Liver (tissue), 9 donors: ENCODE data around the gene HEPACAM. TPM values are rescaled to one million over a fixed set of nuclear protein-coding genes. Genes with fewer than 3 reads are reported as not detected.

Experiments used
- DNase-seq: peaks from one replicate; pipeline ENCODE4 v3.0.0-alpha.2; 2017; ENCODE audit warnings: low spot score
- H3K27ac ChIP-seq, 2 donors: one replicate each; pipeline ENCODE4 v1.7.0; 2013; ENCODE audit warnings: inconsistent platforms in 2 of 2, low read length in 2 of 2, control low read depth in 1 of 2, low read depth in 1 of 2, mild to moderate bottlenecking in 1 of 2
- H3K27me3 ChIP-seq, 4 donors: one replicate each; pipeline versions ENCODE4 v1.6.1 to v1.7.0; 2013; ENCODE audit warnings: low read length in 3 of 4, inconsistent platforms in 1 of 4, mild to moderate bottlenecking in 1 of 4, moderate library complexity in 1 of 4; ENCODE audit not compliant: control insufficient read depth in 4 of 4, insufficient read depth in 4 of 4
- H3K36me3 ChIP-seq, 4 donors: one replicate each; pipeline versions ENCODE4 v1.6.1 to v1.7.0; 2013; ENCODE audit warnings: low read length in 3 of 4, mild to moderate bottlenecking in 3 of 4, low read depth in 1 of 4, moderate library complexity in 1 of 4; ENCODE audit not compliant: control insufficient read depth in 4 of 4, insufficient read depth in 3 of 4
- H3K4me1 ChIP-seq, 4 donors: one replicate each; pipeline versions ENCODE4 v1.6.1 to v1.7.0; 2013; ENCODE audit warnings: low read length in 3 of 4, mild to moderate bottlenecking in 3 of 4, moderate library complexity in 1 of 4; ENCODE audit not compliant: control insufficient read depth in 4 of 4, insufficient read depth in 4 of 4
- H3K4me3 ChIP-seq, 3 donors: one replicate each; pipeline versions ENCODE4 v1.6.1 to v1.7.0; 2013; ENCODE audit warnings: low read length in 3 of 3, control low read depth in 1 of 3, low read depth in 1 of 3, mild to moderate bottlenecking in 1 of 3
- H3K9ac ChIP-seq, 2 donors: one replicate each; pipeline ENCODE4 v1.7.0; 2013; ENCODE audit warnings: low read length in 2 of 2, mild to moderate bottlenecking in 2 of 2, moderate library complexity in 2 of 2, control low read depth in 1 of 2, low read depth in 1 of 2
- H3K9me3 ChIP-seq, 4 donors: one replicate each; pipeline versions ENCODE4 v1.6.1 to v1.7.0; 2013; ENCODE audit warnings: low read length in 3 of 4; ENCODE audit not compliant: control insufficient read depth in 4 of 4
- FOXA1 ChIP-seq: IDR thresholded peaks from 2 replicates; pipeline ENCODE4 v1.6.1; 2016; ENCODE audit warnings: antibody characterized with exemption
- FOXA2 ChIP-seq: IDR thresholded peaks from 2 replicates; pipeline ENCODE4 v1.6.1; 2016; ENCODE audit warnings: antibody characterized with exemption
- GABPA ChIP-seq, 2 donors: IDR thresholded peaks in 1 of 2; conservative IDR thresholded peaks in 1 of 2; 2 replicates each; pipeline ENCODE4 v1.6.1; 2016; ENCODE audit warnings: antibody characterized with exemption in 2 of 2, mild to moderate bottlenecking in 1 of 2, moderate library complexity in 1 of 2
- HNF4A ChIP-seq, 2 donors: conservative IDR thresholded peaks; 2 replicates each; pipeline ENCODE4 v1.6.1; 2016; ENCODE audit warnings: antibody characterized with exemption in 2 of 2, mild to moderate bottlenecking in 2 of 2
- HNF4G ChIP-seq: IDR thresholded peaks from 2 replicates; pipeline ENCODE4 v1.6.1; 2016; ENCODE audit warnings: antibody characterized with exemption
- NR2F2 ChIP-seq: IDR thresholded peaks from 2 replicates; pipeline ENCODE4 v1.6.1; 2016; ENCODE audit warnings: antibody characterized with exemption
- RAD21 ChIP-seq, 2 donors: IDR thresholded peaks; 2 replicates each; pipeline ENCODE4 v1.6.1; 2016; ENCODE audit warnings: antibody characterized with exemption in 2 of 2, mild to moderate bottlenecking in 2 of 2
- RXRA ChIP-seq, 2 donors: IDR thresholded peaks; 2 replicates each; pipeline ENCODE4 v1.6.1; 2017 to 2018; ENCODE audit warnings: antibody characterized with exemption in 2 of 2, mild to moderate bottlenecking in 1 of 2
- TAF1 ChIP-seq: conservative IDR thresholded peaks from 2 replicates; pipeline ENCODE4 v1.6.1; 2016; ENCODE audit warnings: antibody characterized with exemption, mild to moderate bottlenecking
- WGBS: extraction: QIAGEN DNeasy Blood & Tissue Kit; methylation state at CpG from one replicate; pipeline ENCODE4 v1.1.7; 2013; 5-methylcytosine and 5-hydroxymethylcytosine counted together
- polyA plus RNA-seq, 2 donors: library from polyadenylated mRNA; stranded (reverse) in 1 of 2; unstranded in 1 of 2; fragments of 200-250 nt in 1 of 2; fragments of >200 nt in 1 of 2; fragmentation: Nextera tagmentation in 1 of 2; extraction: Ambion mirVana in 1 of 2; gene quantifications; one replicate each; pipeline versions ENCODE4 v1.2.1 to v1.2.3, GENCODE V29; 2013 to 2015
- total RNA-seq, 2 donors: library from RNA; depleted of rRNA; stranded (reverse); fragments of >200 nt; gene quantifications; one replicate each; pipeline ENCODE4 v1.2.3, GENCODE V29; 2014
- TF ChIP-seq, protein P1 (sequence below): fragments of 150-350 bp; IDR thresholded peaks from 2 replicates; pipeline ENCODE4 v1.5.1; 2017; ENCODE audit warnings: improper control_type of control experiment, low read depth, low read length; ENCODE audit not compliant: missing input control
- TF ChIP-seq, protein P2 (sequence below): IDR thresholded peaks from 2 replicates; pipeline ENCODE4 v1.6.1; 2016; ENCODE audit warnings: antibody characterized with exemption, mild to moderate bottlenecking
- TF ChIP-seq, protein P3 (sequence below): IDR thresholded peaks from 2 replicates; pipeline ENCODE4 v1.6.1; 2016; ENCODE audit warnings: antibody characterized with exemption
- donor health status: healthy.
- donor health status: healthy.
- donor health status: healthy.
- donor health status: healthy.
- donor health status: healthy.

HEPACAM gene
- total and polyA plus RNA-seq, 4 donors = 0.79 to 7.1 (median 3.3) TPM; not detected in 1

DNA sequence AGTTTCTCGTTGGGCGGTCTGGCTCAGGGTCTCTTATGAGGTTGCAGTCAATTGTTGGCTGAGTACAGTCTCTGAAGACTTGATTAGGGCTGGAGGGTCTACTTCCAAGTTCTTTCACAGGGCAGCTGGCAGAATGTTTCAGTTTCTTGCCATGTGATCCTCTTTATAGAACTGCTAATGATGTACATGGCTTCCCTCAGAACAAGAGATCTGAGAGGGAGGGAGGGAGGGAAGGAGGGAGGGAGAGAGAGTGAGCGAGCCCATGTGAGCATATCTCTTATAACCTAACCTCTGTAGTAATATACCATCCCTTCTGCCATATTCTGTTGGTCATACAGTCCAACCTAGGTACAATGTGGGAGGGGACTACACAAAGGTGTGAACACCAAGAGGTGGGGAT is 15.5 kb upstream of the HEPACAM start:
- WGBS = 68% methylated on average over 3 of the region's 3 CpGs
- no peak for TF ChIP-seq GABPA (IDR thresholded peaks at IDR 0.05 in 1 of 2, conservative IDR thresholded peaks at IDR 0.05 in 1 of 2)
- no peak for TF ChIP-seq HNF4A (conservative IDR thresholded peaks at IDR 0.05)
- TF ChIP-seq TAF1 = no peak
- no peaks in the 10 kb centered on the region for H3K9me3 ChIP-seq
- no peaks in the 10 kb centered on the region for H3K36me3 ChIP-seq
- H3K27ac ChIP-seq = no peak overlapping the region
- H3K4me3 ChIP-seq = no peak overlapping the region
- no peak overlapping the region for H3K9ac ChIP-seq
- peaks cover 4 to 14% (median 7%) of the 10 kb centered on the region in 4 donors for H3K4me1 ChIP-seq
- no peak for DNase-seq
- H3K27me3 ChIP-seq = no peaks in the 10 kb centered on the region

DNA sequence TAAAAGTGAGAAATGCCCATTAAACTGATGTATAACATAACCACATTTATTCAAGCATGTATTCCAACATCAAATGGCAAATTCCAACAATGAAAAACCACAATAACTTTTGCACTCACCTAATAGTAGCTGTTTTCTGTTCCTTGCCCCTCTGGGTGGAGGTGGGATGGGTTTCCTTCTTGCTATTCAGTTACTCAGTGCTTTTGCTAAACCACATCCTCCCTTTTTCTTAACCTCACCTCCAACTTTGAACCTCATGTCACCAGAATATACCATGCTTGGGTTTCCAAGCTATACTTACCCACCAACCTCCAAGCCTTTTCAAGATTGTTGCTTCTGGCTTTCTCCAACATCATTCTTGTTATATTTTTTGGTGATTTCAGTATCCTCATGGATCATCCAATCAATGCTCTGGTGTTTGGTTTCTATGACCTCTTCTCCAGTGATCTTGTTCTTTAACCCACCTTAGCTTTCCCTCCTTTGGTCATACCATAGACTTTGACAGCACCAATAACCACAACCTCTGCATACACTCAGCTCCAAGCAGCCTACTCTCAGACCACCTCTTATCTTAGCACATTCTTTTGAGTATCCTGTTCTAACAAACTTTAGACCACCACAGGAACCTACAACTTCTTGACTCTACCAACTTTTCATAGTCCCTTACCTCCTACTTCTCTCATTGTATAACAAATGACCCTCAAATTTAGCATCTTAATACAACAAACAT is 14.9 kb upstream of the HEPACAM start:
- Histone ChIP-seq H3K4me3 (no peak overlapping the region), H3K36me3 (no peaks in the 10 kb centered on the region), H3K27me3 (no peaks in the 10 kb centered on the region), H3K9ac (no peak overlapping the region), H3K27ac (no peak overlapping the region), H3K4me1 (peaks cover 4 to 14% (median 7%) of the 10 kb centered on the region in 4 donors), H3K9me3 (no peaks in the 10 kb centered on the region)
- no peak for DNase-seq
- no peak for TF ChIP-seq TAF1
- no peak for TF ChIP-seq FOXA2
- no peak for TF ChIP-seq NR2F2
- TF ChIP-seq FOXA1 = no peak
- no peak for TF ChIP-seq RAD21 (IDR thresholded peaks at IDR 0.05)

DNA sequence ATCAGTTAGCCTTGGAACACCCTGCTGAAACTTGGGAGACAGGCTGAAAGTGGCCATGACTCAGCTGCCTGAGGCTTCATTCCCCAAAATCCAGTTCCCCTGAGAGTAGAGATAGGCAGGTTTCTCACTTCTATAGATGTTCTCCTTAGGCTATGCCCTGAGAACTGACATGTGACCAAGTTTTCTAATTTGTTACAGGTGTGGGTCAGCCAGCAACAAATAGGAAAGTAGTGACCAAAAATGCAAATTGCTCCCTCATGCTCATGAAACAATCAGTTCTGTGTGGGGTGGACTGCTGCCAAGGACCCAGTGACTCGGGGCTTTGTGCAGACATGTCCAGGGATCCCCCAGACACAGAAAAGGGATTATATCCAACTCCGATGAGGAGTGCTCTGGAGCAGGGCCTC is 10.9 kb upstream of the HEPACAM start:
- no peaks in the 10 kb centered on the region for H3K36me3 ChIP-seq
- H3K9ac ChIP-seq = no peak overlapping the region
- H3K4me3 ChIP-seq = no peak overlapping the region
- TF ChIP-seq HNF4G (no peak), RAD21 (IDR thresholded peaks at IDR 0.05) (no peak), TAF1 (no peak), HNF4A (conservative IDR thresholded peaks at IDR 0.05) (no peak), GABPA (IDR thresholded peaks at IDR 0.05 in 1 of 2, conservative IDR thresholded peaks at IDR 0.05 in 1 of 2) (no peak), RXRA (IDR thresholded peaks at IDR 0.05) (no peak), NR2F2 (no peak), FOXA1 (no peak)
- TF ChIP-seq, protein P1, sequence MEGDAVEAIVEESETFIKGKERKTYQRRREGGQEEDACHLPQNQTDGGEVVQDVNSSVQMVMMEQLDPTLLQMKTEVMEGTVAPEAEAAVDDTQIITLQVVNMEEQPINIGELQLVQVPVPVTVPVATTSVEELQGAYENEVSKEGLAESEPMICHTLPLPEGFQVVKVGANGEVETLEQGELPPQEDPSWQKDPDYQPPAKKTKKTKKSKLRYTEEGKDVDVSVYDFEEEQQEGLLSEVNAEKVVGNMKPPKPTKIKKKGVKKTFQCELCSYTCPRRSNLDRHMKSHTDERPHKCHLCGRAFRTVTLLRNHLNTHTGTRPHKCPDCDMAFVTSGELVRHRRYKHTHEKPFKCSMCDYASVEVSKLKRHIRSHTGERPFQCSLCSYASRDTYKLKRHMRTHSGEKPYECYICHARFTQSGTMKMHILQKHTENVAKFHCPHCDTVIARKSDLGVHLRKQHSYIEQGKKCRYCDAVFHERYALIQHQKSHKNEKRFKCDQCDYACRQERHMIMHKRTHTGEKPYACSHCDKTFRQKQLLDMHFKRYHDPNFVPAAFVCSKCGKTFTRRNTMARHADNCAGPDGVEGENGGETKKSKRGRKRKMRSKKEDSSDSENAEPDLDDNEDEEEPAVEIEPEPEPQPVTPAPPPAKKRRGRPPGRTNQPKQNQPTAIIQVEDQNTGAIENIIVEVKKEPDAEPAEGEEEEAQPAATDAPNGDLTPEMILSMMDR = no peak
- TF ChIP-seq, protein P2, sequence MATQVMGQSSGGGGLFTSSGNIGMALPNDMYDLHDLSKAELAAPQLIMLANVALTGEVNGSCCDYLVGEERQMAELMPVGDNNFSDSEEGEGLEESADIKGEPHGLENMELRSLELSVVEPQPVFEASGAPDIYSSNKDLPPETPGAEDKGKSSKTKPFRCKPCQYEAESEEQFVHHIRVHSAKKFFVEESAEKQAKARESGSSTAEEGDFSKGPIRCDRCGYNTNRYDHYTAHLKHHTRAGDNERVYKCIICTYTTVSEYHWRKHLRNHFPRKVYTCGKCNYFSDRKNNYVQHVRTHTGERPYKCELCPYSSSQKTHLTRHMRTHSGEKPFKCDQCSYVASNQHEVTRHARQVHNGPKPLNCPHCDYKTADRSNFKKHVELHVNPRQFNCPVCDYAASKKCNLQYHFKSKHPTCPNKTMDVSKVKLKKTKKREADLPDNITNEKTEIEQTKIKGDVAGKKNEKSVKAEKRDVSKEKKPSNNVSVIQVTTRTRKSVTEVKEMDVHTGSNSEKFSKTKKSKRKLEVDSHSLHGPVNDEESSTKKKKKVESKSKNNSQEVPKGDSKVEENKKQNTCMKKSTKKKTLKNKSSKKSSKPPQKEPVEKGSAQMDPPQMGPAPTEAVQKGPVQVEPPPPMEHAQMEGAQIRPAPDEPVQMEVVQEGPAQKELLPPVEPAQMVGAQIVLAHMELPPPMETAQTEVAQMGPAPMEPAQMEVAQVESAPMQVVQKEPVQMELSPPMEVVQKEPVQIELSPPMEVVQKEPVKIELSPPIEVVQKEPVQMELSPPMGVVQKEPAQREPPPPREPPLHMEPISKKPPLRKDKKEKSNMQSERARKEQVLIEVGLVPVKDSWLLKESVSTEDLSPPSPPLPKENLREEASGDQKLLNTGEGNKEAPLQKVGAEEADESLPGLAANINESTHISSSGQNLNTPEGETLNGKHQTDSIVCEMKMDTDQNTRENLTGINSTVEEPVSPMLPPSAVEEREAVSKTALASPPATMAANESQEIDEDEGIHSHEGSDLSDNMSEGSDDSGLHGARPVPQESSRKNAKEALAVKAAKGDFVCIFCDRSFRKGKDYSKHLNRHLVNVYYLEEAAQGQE = no peak
- TF ChIP-seq, protein P3, sequence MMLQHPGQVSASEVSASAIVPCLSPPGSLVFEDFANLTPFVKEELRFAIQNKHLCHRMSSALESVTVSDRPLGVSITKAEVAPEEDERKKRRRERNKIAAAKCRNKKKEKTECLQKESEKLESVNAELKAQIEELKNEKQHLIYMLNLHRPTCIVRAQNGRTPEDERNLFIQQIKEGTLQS = no peak
- H3K27ac ChIP-seq = no peak overlapping the region
- no peak for DNase-seq
- peaks cover 0 to 6% (median 0%) of the 10 kb centered on the region in 4 donors for H3K4me1 ChIP-seq
- no peaks in the 10 kb centered on the region for H3K27me3 ChIP-seq
- H3K9me3 ChIP-seq = no peaks in the 10 kb centered on the region
- WGBS = 76% methylated on average over 2 of the region's 2 CpGs
